GM23338 (cell line): Measurements from ENCODE around the gene HHEX. TPM values are rescaled to one million over a fixed set of nuclear protein-coding genes. Genes with fewer than 3 reads are reported as not detected.

Experiments used
- ATAC-seq: fragments of 200-7000 bp; cut with Tn5 transposase; 3 replicates; pipeline ENCODE4 v1.9.1; 2020
- DNase-seq: peaks from one replicate; pipeline ENCODE4 v3.0.0-alpha.2; 2015; ENCODE audit warnings: low spot score
- H2AFZ ChIP-seq: fragments of 200-600 bp; sonication (generic); 2 replicates; pipeline ENCODE4 v1.8.0; 2016; ENCODE audit warnings: antibody characterized with exemption, mild to moderate bottlenecking, moderate library complexity
- H3F3A ChIP-seq: fragments of 200-600 bp; sonication (generic); replicated peaks from 2 replicates; pipeline ENCODE4 v1.8.0; 2017; ENCODE audit warnings: antibody characterized with exemption, mixed run types, low read depth
- H3K27ac ChIP-seq: fragments of 200-600 bp; sonication (generic); 2 replicates; pipeline ENCODE4 v1.6.1; 2016; ENCODE audit warnings: low read depth
- H3K27me3 ChIP-seq: fragments of 200-600 bp; sonication (generic); 2 replicates; pipeline ENCODE4 v1.8.0; 2016; ENCODE audit warnings: mild to moderate bottlenecking, mixed run types, moderate library complexity; ENCODE audit not compliant: insufficient read depth
- H3K36me3 ChIP-seq: fragments of 200-600 bp; sonication (generic); 2 replicates; pipeline ENCODE4 v1.8.0; 2016; ENCODE audit warnings: mild to moderate bottlenecking; ENCODE audit not compliant: insufficient read depth
- H3K4me1 ChIP-seq: fragments of 200-600 bp; sonication (generic); 2 replicates; pipeline ENCODE4 v1.8.0; 2016; ENCODE audit warnings: mild to moderate bottlenecking, moderate library complexity; ENCODE audit not compliant: insufficient read depth
- H3K4me2 ChIP-seq: fragments of 200-600 bp; sonication (generic); 2 replicates; pipeline ENCODE4 v1.7.1; 2017; ENCODE audit warnings: mixed run types
- H3K4me3 ChIP-seq: fragments of 200-600 bp; sonication (generic); 2 replicates; pipeline ENCODE4 v1.6.1; 2016; ENCODE audit warnings: mixed run types
- H3K79me2 ChIP-seq: fragments of 200-600 bp; sonication (generic); replicated peaks from 2 replicates; pipeline ENCODE4 v1.8.0; 2017; ENCODE audit warnings: mild to moderate bottlenecking; ENCODE audit not compliant: insufficient read depth
- H3K9me2 ChIP-seq: fragments of 200-600 bp; sonication (generic); 2 replicates; pipeline ENCODE4 v1.8.0; 2017; ENCODE audit not compliant: insufficient read depth
- H4K20me1 ChIP-seq: fragments of 200-600 bp; sonication (generic); replicated peaks from 2 replicates; pipeline ENCODE4 v1.8.0; 2017; ENCODE audit warnings: mild to moderate bottlenecking; ENCODE audit not compliant: insufficient read depth
- H3K27ac Mint-ChIP-seq: 2 replicates; pipeline ENCODE4 v1.8.0; 2020; ENCODE audit warnings: inconsistent platforms, mild to moderate bottlenecking, moderate library complexity, mixed read lengths
- H3K27me3 Mint-ChIP-seq: 3 replicates; pipeline ENCODE4 v1.8.0; 2022; ENCODE audit warnings: low read depth, mild to moderate bottlenecking, moderate library complexity, mixed read lengths, inconsistent platforms; ENCODE audit not compliant: insufficient read depth, poor library complexity
- H3K36me3 Mint-ChIP-seq: 3 replicates; pipeline ENCODE4 v1.8.0; 2021; ENCODE audit warnings: low read depth, mild to moderate bottlenecking, inconsistent platforms, moderate library complexity, mixed read lengths
- H3K4me1 Mint-ChIP-seq: 3 replicates; pipeline ENCODE4 v1.8.0; 2020; ENCODE audit warnings: mild to moderate bottlenecking, inconsistent platforms, mixed read lengths
- H3K4me3 Mint-ChIP-seq: 3 replicates; pipeline ENCODE4 v1.8.0; 2021; ENCODE audit warnings: moderate library complexity, mild to moderate bottlenecking, inconsistent platforms, mixed read lengths
- H3K9me3 Mint-ChIP-seq: 3 replicates; pipeline ENCODE4 v1.8.0; 2020; ENCODE audit warnings: moderate library complexity, mild to moderate bottlenecking, inconsistent platforms, mixed read lengths
- CTCF ChIP-seq, 2 experiments: fragments of 200-600 bp in 1 of 2; sonication (generic) in 1 of 2; conservative IDR thresholded peaks; 2 replicates each; pipeline versions ENCODE4 v1.5.1 to v1.6.1; 2016 to 2017; ENCODE audit warnings: antibody characterized with exemption in 2 of 2, low read depth in 2 of 2, mild to moderate bottlenecking in 2 of 2, moderate library complexity in 1 of 2
- ETS1 ChIP-seq: IDR thresholded peaks from 2 replicates; pipeline ENCODE4 v1.6.1; 2016; ENCODE audit warnings: antibody characterized with exemption
- EZH2 ChIP-seq: fragments of 200-600 bp; sonication (generic); IDR thresholded peaks from one replicate; pipeline ENCODE4 v1.8.0; 2017; ENCODE audit warnings: antibody characterized with exemption, mild to moderate bottlenecking, low read depth; ENCODE audit not compliant: unreplicated experiment
- JUNB ChIP-seq: IDR thresholded peaks from one replicate; pipeline ENCODE4 v1.6.1; 2016; ENCODE audit warnings: antibody characterized with exemption; ENCODE audit not compliant: unreplicated experiment
- POLR2AphosphoS5 ChIP-seq: IDR thresholded peaks from 2 replicates; pipeline ENCODE4 v1.6.1; 2016; ENCODE audit warnings: antibody characterized with exemption, low read depth
- STAT1 ChIP-seq: IDR thresholded peaks from one replicate; pipeline ENCODE4 v1.6.1; 2016; ENCODE audit warnings: antibody characterized with exemption; ENCODE audit not compliant: unreplicated experiment
- ZNF114 ChIP-seq: fragments of 250-450 bp; sonication (Bioruptor Pico); IDR thresholded peaks from 2 replicates; pipeline ENCODE4 v1.5.0; 2020; ENCODE audit warnings: mild to moderate bottlenecking, moderate library complexity
- ZNF462 ChIP-seq: fragments of 250-450 bp; sonication (Bioruptor Pico); IDR thresholded peaks from 2 replicates; pipeline ENCODE4 v1.5.0; 2020; ENCODE audit warnings: mild to moderate bottlenecking, moderate library complexity
- polyA plus RNA-seq: library from polyadenylated mRNA; unstranded; fragments of >200 nt; fragmentation: Nextera tagmentation; extraction: Ambion mirVana; gene quantifications from 2 replicates; pipeline ENCODE4 v1.2.1, GENCODE V29; 2016
- total RNA-seq: library from RNA; depleted of rRNA; stranded (reverse); fragments of >200 nt; shearing (Covaris generic); gene quantifications from 2 replicates; pipeline ENCODE4 v1.2.3, GENCODE V29; 2014

HHEX gene
- total and polyA plus RNA-seq, 2 experiments from 2014 or later, result 0.59 to 2.0 TPM

GRCh38 chr10:92727141-92727540 lies 37.4 kb downstream of the HHEX start:
- Histone ChIP-seq H3K4me1 (peaks cover 12% of the 10 kb centered on the region), H3K36me3 (no peaks in the 10 kb centered on the region), H4K20me1 (no peaks in the 10 kb centered on the region), H3K4me2 (peak overlapping the region; percentile 41; the same call in 1 of the 2 replicates), H3F3A (no peaks in the 10 kb centered on the region), H2AFZ (peak overlapping the region; percentile 60), H3K79me2 (no peaks in the 10 kb centered on the region), H3K9me2 (no peaks in the 10 kb centered on the region), H3K4me3 (no peak overlapping the region), H3K27ac (no peak overlapping the region), H3K27me3 (no peaks in the 10 kb centered on the region)
- no peaks in the 10 kb centered on the region for H3K9me3 Mint-ChIP-seq
- ATAC-seq (no peak; the same call in 2 of the 3 replicates), DNase-seq (no peak)
- no peak overlapping the region for H3K27ac Mint-ChIP-seq
- H3K27me3 Mint-ChIP-seq, result peaks cover 6% of the 10 kb centered on the region
- no peaks in the 10 kb centered on the region for H3K36me3 Mint-ChIP-seq
- no peak for TF ChIP-seq EZH2
- no peak for TF ChIP-seq ZNF114 (CRISPR knock-in tag)
- 0 out of 2 replicates have a peak, but pooled peaks have one; percentile 11 for TF ChIP-seq ZNF462 (CRISPR knock-in tag)
- H3K4me1 Mint-ChIP-seq, result peaks cover 16% of the 10 kb centered on the region
- H3K4me3 Mint-ChIP-seq, result no peak overlapping the region

GRCh38 chr10:92727550-92727949 lies 37.8 kb downstream of the HHEX start:
- Mint-ChIP-seq H3K4me1 (peaks cover 16% of the 10 kb centered on the region), H3K27ac (no peak overlapping the region), H3K27me3 (peaks cover 6% of the 10 kb centered on the region), H3K36me3 (no peaks in the 10 kb centered on the region), H3K4me3 (no peak overlapping the region), H3K9me3 (no peaks in the 10 kb centered on the region)
- no peaks in the 10 kb centered on the region for H3K79me2 ChIP-seq
- DNase-seq (peak; percentile 33), ATAC-seq (peak; percentile 75)
- no peak overlapping the region for H3K4me3 ChIP-seq
- H2AFZ ChIP-seq, result peak overlapping the region; percentile 60
- H3K4me1 ChIP-seq, result peaks cover 12% of the 10 kb centered on the region
- H3K9me2 ChIP-seq, result no peaks in the 10 kb centered on the region
- H3K4me2 ChIP-seq, result no peak overlapping the region
- H3K36me3 ChIP-seq, result no peaks in the 10 kb centered on the region
- no peaks in the 10 kb centered on the region for H3F3A ChIP-seq
- H3K27ac ChIP-seq, result no peak overlapping the region
- no peaks in the 10 kb centered on the region for H4K20me1 ChIP-seq
- no peaks in the 10 kb centered on the region for H3K27me3 ChIP-seq
- TF ChIP-seq CTCF (conservative IDR thresholded peaks at IDR 0.05; ENCODE audit: low read depth in 2 of 2) (no peak), STAT1 (no peak), JUNB (no peak), POLR2AphosphoS5 (no peak), ETS1 (no peak)
